HG03342 (cell line): ENCODE results near the gene PLD4.

Experiments
- ATAC-seq: cut with Tn5 transposase; IDR thresholded peaks from one replicate; pipeline ENCODE4 v1.9.1; 2021; ENCODE audit warnings: mild to moderate bottlenecking, moderate library complexity; ENCODE audit not compliant: unreplicated experiment

The PLD4 gene

GRCh38 chr14:104973135-104973384 is 48.4 kb downstream of the PLD4 start:
- no peak for ATAC-seq

GRCh38 chr14:104973385-104974145 is 48.9 kb downstream of the PLD4 start:
- no peak for ATAC-seq

- ATAC-seq = no peak
Observed at GRCh38 chr14:104974146-104974541, 49.5 kb downstream of the PLD4 start.

- ATAC-seq = no peak
Observed at GRCh38 chr14:104974665-104975390, 50.1 kb downstream of the PLD4 start.

GRCh38 chr14:104975481-104976197 is 51.0 kb downstream of the PLD4 start:
- no peak for ATAC-seq

GRCh38 chr14:104976198-104977007 is 51.7 kb downstream of the PLD4 start:
- no peak for ATAC-seq

GRCh38 chr14:104977008-104977680 is 52.5 kb downstream of the PLD4 start:
- ATAC-seq = no peak

GRCh38 chr14:104977681-104978653 is 53.3 kb downstream of the PLD4 start, which contains the start of gene AHNAK2:
Gene AHNAK2, minus strand, starts transcription at chr14:104978374. Its CDS starts 137 bp downstream, at chr14:104978237.
- ATAC-seq = no peak

- ATAC-seq = no peak
Observed at GRCh38 chr14:104978746-104979691, 54.3 kb downstream of the PLD4 start.

- ATAC-seq = no peak
Observed at GRCh38 chr14:104979758-104980610, 55.3 kb downstream of the PLD4 start.

- no peak for ATAC-seq
Observed at GRCh38 chr14:104980611-104981531, 56.2 kb downstream of the PLD4 start.

- ATAC-seq = no peak
Observed at GRCh38 chr14:104981699-104982541, 57.2 kb downstream of the PLD4 start.

- no peak for ATAC-seq
Observed at GRCh38 chr14:104982548-104983230, 58.0 kb downstream of the PLD4 start.
